GM10266 (cell line): ENCODE measurements around the gene PPP2R5C.

Experiments
- DNase-seq: peaks from one replicate; pipeline ENCODE4 v3.0.0; 2012; ENCODE audit errors: extremely low spot score
- CTCF ChIP-seq: IDR thresholded peaks from 2 replicates; pipeline ENCODE4 v1.5.1; 2012; ENCODE audit warnings: mild to moderate bottlenecking, low read depth; ENCODE audit not compliant: control insufficient read depth, insufficient read depth; ENCODE audit errors: missing control alignments

The PPP2R5C gene

GRCh38 chr14:101862177-101862576 is 100.7 kb downstream of the PPP2R5C start:
- DNase-seq: no peak
- no peak for TF ChIP-seq CTCF

GRCh38 chr14:101862711-101863110 is 101.2 kb downstream of the PPP2R5C start:
- no peak for TF ChIP-seq CTCF
- no peak for DNase-seq

- no peak for TF ChIP-seq CTCF
- DNase-seq: no peak
Observed at GRCh38 chr14:101865288-101865687, 103.8 kb downstream of the PPP2R5C start.

GRCh38 chr14:101867854-101868253 is 106.3 kb downstream of the PPP2R5C start:
- no peak for DNase-seq

GRCh38 chr14:101869217-101869616 is 107.7 kb downstream of the PPP2R5C start:
- no peak for DNase-seq
- TF ChIP-seq CTCF: no peak

More at GRCh38 chr14:101867854-101868253, 106.3 kb downstream of the PPP2R5C start:
- TF ChIP-seq CTCF: no peak

- no peak for DNase-seq
- no peak for TF ChIP-seq CTCF
Observed at GRCh38 chr14:101870273-101870939, 108.9 kb downstream of the PPP2R5C start.

- DNase-seq: no peak
- TF ChIP-seq CTCF: no peak
Observed at GRCh38 chr14:101872346-101872745, 110.8 kb downstream of the PPP2R5C start.
